GM18909 (cell line): ENCODE data around the gene TSHZ2.
"Not testable (repeated sequence)": the region's sequence is repeated elsewhere in the genome, so short reads cannot be mapped to it uniquely, and the experiment has no call there.

Experiments
- ATAC-seq: cut with Tn5 transposase; IDR thresholded peaks from one replicate; pipeline ENCODE4 v1.9.1; 2021; ENCODE audit warnings: mild to moderate bottlenecking; ENCODE audit not compliant: unreplicated experiment, poor library complexity

The TSHZ2 gene

DNA sequence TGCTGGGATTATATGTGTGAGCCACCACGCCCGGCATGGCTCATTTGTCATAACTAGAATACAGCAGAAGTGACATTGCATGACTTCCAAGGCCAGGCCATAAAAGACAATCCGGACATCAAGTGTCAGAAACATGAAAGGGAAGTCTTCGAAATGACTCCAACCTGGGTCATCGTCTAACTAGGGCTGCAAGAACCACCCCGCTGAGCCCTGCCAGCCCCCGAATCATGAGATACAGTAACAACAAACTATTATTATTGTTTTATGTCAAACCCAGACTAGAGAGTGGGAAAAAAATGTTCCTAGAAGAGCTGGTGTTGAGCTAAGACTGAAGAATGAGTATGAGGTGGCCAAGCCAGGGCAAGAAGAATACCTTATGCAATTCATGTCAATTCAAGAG, 561.9 kb downstream of the TSHZ2 start:
- no peak for ATAC-seq

DNA sequence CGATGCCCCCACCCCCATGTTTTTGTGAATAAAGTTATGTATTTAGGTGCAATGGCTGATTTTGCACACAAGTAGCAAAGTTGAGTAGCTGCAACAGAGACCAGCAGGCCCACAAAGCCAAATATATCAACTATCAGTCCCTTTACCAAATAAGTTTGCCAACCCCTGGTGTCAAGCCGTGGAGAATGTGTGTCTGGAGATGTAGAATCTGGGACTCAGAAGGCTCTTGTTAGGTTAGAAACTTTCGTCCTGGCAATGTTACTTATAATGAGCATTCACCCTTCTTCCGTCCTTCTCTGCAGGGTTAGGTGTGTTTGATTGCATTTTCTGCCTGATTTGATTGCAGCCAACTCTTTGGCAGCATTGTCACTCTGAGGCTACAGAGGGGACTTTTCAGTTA, 563.7 kb downstream of the TSHZ2 start:
- no peak for ATAC-seq

DNA sequence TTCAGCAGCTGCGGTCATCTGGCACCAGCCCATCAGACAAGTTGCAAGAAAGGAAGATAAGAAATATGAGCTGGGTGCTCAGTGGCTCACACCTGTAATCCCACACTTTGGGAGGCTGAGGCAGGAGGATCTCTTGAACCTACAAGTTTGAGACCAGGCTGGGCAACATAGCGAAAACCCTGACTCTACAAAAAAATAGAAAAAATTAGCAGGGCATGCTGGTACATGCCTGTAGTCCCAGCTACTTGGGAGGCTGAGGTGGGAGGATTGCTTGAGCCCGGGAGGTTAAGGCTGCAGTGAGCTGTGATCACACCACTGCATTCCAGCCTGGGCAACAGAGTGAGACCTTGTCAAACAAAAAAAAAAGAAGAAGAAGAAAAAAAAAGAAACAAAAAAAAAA, 564.2 kb downstream of the TSHZ2 start:
- ATAC-seq, result not testable (repeated sequence)

DNA sequence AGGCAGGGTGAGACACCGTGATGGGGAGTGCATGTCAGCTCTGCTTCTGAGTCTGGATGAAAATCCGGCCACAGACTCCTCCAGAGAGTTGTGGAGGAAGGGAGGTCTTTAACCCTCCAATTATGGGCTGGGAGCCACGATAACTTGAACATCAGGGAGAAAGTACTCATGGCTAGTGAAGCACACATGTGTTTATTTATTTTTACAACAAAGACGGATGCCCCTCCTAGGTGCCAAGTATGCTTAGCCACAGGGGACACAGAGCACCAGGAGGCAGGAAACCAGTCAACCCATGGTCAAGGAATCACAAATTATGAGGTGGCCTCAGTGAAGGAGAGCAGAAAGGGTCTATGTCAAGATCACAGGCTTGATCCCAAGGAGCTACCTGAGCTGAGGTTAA, 567.4 kb downstream of the TSHZ2 start:
- no peak for ATAC-seq
